Stimulated activated CD8-positive, alpha-beta memory T cell treated with anti-CD3 and anti-CD28 coated beads, Interleukin-4, amount 100 ng/mL, for 48 hours (primary cell): Measurements from ENCODE around the gene HTR6.

Experiments used
- DNase-seq: peaks from one replicate; pipeline ENCODE4 v3.0.0-alpha.2; 2020

The HTR6 gene

GRCh38 chr1:19689856-19690255 is 25.2 kb downstream of the HTR6 start:
- DNase-seq = no peak

- no peak for DNase-seq
These were observed 25.7 kb downstream of the HTR6 start for GRCh38 chr1:19690342-19690741.

GRCh38 chr1:19694298-19694697 is 29.6 kb downstream of the HTR6 start:
- no peak for DNase-seq

- DNase-seq = no peak
These were observed 31.1 kb downstream of the HTR6 start for GRCh38 chr1:19695772-19696171.

- no peak for DNase-seq
These were observed 32.1 kb downstream of the HTR6 start for GRCh38 chr1:19696820-19697219.

- DNase-seq = no peak
These were observed 33.5 kb downstream of the HTR6 start for GRCh38 chr1:19698181-19698580.

GRCh38 chr1:19700079-19700777 is 35.6 kb downstream of the HTR6 start:
- no peak for DNase-seq

GRCh38 chr1:19703280-19703679 is 38.6 kb downstream of the HTR6 start:
- DNase-seq = no peak

- DNase-seq = peak; percentile 78
These were observed 39.8 kb downstream of the HTR6 start for GRCh38 chr1:19704247-19705113.

- DNase-seq = no peak
These were observed 40.8 kb downstream of the HTR6 start for GRCh38 chr1:19705464-19705863.

- no peak for DNase-seq
These were observed 41.5 kb downstream of the HTR6 start for GRCh38 chr1:19706136-19706535.

- DNase-seq = no peak
These were observed 44.0 kb downstream of the HTR6 start for GRCh38 chr1:19708567-19709110.

- DNase-seq = no peak
These were observed 44.7 kb downstream of the HTR6 start for GRCh38 chr1:19709260-19709793.

- peak; percentile 46 for DNase-seq
These were observed 46.3 kb downstream of the HTR6 start for GRCh38 chr1:19710825-19711611.

GRCh38 chr1:19712928-19713327 is 48.3 kb downstream of the HTR6 start:
- no peak for DNase-seq

- DNase-seq = peak; percentile 96
These were observed 50.9 kb downstream of the HTR6 start for GRCh38 chr1:19715334-19716203.

GRCh38 chr1:19717467-19717866 is 52.8 kb downstream of the HTR6 start:
- no peak for DNase-seq

- no peak for DNase-seq
These were observed 55.5 kb downstream of the HTR6 start for GRCh38 chr1:19720174-19720573.

GRCh38 chr1:19720973-19721372 is 56.3 kb downstream of the HTR6 start:
- DNase-seq = no peak

- no peak for DNase-seq
These were observed 59.2 kb downstream of the HTR6 start for GRCh38 chr1:19723874-19724273.

GRCh38 chr1:19725606-19726005 is 60.9 kb downstream of the HTR6 start:
- DNase-seq = no peak
